Choroid plexus epithelial cell (primary cell): ENCODE data around the gene RGS7.
"Not testable (repeated sequence)": the region's sequence is repeated elsewhere in the genome, so short reads cannot be mapped to it uniquely, and the experiment has no call there.

Experiments
- DNase-seq: peaks from one replicate; pipeline ENCODE4 v3.0.0-alpha.2; 2010; ENCODE audit warnings: low read depth
- H3K4me3 ChIP-seq: 2 replicates; pipeline ENCODE4 v1.5.1; 2011; ENCODE audit warnings: low read depth, mild to moderate bottlenecking, control low read depth, low read length, moderate library complexity
- CTCF ChIP-seq: conservative IDR thresholded peaks from 2 replicates; pipeline ENCODE4 v1.5.1; 2011; ENCODE audit warnings: low read depth, mild to moderate bottlenecking, control low read depth, inconsistent platforms, low read length, moderate library complexity

The RGS7 gene

DNA sequence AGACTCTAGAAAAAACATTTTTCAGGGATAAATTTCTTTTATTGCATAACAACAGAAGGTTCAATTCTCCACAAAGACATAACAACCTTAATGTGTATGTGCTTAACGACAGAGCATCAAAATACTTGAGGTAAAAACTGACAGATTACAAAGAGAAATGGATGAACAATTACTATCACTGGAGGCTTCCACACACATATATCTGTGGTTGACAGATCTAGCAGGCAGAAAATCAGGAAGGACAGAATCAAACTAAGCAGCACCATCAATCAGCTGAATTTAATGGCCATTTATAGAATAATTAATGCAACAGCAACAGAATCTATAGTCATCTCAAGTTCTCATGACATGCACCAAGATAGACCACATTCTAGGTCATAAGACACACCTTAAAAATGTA, 439.0 kb downstream of the RGS7 start:
- DNase-seq, result no peak
- no peak for TF ChIP-seq CTCF
- H3K4me3 ChIP-seq, result no peak overlapping the region

DNA sequence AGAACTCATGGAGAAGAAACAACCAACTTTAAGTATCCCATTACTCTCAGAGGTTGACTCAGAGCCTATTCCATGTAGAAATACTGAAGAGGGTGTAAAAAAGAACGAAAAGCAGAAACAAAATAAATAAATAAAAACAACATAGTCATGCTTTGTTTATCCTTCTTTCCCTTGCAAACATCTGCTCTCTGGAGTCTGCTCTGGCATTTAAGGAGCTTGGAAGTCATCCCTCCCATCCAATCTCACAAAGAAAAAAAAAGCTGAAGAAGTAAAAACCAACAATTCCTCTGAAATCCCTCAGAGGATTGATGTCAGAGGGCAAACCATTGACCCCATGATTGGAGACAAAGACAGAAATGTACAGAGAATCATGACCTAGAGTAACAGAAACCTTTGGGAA, 442.5 kb downstream of the RGS7 start:
- no peak for DNase-seq
- no peak for TF ChIP-seq CTCF
- no peak overlapping the region for H3K4me3 ChIP-seq

DNA sequence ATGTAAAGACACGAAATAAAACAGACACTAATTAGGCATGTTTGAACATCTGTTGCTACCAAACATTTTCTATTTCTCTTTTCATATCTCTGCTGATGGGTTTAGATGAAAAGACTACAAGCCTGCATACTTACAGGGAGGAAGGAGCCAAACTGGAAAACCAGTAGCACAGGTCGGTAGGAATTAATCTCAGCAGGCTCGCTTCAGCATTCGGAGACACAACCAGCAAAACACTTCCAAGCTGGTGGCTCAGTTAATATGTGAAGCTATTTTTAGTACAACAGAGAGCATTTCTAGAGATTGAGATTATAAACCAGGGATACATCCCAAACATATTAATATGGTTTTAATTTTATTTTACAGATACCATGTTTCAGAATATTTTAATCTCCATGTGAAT, 444.2 kb downstream of the RGS7 start:
- TF ChIP-seq CTCF, result no peak
- DNase-seq, result no peak
- H3K4me3 ChIP-seq, result no peak overlapping the region

DNA sequence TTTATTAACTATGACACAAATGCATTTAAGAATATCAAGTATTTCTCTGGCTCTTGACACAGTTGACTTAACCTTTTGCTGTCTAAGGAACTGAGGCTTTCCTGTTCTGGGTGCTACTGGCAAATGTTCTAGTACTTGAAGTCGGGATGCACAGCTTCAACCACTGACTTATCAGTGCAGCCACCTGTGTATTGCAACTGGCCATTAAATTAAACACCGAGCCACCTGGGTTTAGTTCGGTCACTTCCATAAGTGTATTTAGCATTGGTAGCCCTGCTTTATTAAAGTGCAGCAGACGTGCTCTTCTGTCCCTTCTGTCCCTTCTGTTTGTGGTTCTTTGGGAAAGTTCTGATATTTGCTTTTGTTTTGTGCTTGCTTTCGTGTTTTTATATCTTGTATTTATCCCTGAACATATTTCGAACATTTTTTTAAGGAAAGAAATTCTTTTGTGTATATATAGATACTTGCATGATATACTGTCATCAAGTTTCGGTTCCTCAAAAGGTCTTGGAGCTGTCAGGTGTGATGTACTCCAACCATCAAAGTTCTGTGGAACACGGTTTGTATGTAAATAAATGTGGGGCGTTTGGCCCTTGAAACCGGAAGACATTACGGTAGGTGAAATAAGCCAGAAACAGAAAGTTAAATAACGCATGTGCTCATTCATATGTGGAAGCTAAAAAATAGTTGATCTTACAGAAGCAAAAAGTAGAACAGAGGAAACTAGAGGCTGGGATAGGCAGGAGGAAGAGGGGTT, 447.1 kb downstream of the RGS7 start:
- DNase-seq, result no peak
- H3K4me3 ChIP-seq, result no peak overlapping the region
- TF ChIP-seq CTCF, result no peak

GRCh38 chr1:240906477-240906876, 450.5 kb downstream of the RGS7 start:
- no peak for TF ChIP-seq CTCF
- peak; percentile 9 for DNase-seq
- no peak overlapping the region for H3K4me3 ChIP-seq

DNA sequence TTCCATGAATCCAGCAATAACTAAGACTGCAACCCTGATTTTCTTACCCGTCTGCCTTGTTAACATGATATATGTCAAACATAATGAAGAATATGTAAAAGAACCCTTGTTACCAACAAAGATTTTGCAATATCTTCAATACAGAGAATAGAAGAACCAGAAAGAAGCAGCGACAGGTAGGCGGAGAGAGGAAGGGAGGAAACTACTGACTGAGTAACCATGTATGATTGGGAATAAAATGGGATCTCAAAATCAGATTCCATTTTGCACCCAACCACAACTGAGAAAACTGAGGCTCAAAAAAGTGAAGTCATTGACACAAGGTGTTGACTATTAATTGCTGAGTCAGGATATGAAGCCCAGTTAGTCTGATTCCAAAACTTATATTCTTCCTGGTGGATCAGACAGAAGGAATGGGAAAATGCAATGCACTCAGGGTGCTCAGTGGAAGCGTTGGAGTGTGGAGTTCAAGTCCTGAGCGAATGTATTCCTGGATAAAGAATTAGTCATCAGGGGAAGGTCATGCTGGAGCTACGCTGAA, 451.7 kb downstream of the RGS7 start:
- no peak for DNase-seq
- H3K4me3 ChIP-seq, result no peak overlapping the region
- no peak for TF ChIP-seq CTCF

DNA sequence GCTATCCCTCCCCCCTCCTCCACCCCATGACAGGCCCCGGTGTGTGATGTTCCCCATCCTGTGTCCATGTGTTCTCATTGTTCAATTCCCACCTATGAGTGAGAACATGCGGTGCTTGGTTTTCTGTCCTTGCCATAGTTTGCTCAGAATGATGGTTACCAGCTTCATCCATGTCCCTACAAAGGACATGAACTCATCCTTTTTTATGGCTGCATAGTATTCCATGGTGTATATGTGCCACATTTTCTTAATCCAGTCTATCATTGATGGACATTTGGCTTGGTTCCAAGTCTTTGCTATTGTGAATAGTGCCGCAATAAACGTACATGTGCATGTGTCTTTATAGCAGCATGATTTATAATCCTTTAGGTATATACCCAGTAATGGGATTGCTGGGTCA, 461.6 kb downstream of the RGS7 start:
- not testable (repeated sequence) for DNase-seq, H3K4me3 ChIP-seq

GRCh38 chr1:240888787-240889048, 468.3 kb downstream of the RGS7 start:
- DNase-seq, result no peak
- H3K4me3 ChIP-seq, result no peak overlapping the region
- TF ChIP-seq CTCF, result no peak
